Gastrocnemius medialis (tissue), 4 donors: ENCODE results near the gene ABCG4.

ENCODE experiments used
- POLR2A ChIP-seq, 2 donors: fragments of 450-650 bp; IDR thresholded peaks; one replicate each; pipeline ENCODE4 v1.6.1; 2017; ENCODE audit warnings: antibody characterized with exemption in 2 of 2, mild to moderate bottlenecking in 2 of 2, moderate library complexity in 2 of 2
- TF ChIP-seq, protein P1 (sequence below), 5 experiments: fragments of 450-650 bp in 3 of 5; fragments of 200-600 bp in 2 of 5; sonication (generic) in 2 of 5; IDR thresholded peaks in 4 of 5; conservative IDR thresholded peaks in 1 of 5; 1 replicate in 4 of 5; 2 replicates in 1 of 5; pipeline ENCODE4 v1.5.1; 2016 to 2019; ENCODE audit warnings: antibody characterized with exemption in 5 of 5, mild to moderate bottlenecking in 3 of 5, moderate library complexity in 3 of 5

DNA sequence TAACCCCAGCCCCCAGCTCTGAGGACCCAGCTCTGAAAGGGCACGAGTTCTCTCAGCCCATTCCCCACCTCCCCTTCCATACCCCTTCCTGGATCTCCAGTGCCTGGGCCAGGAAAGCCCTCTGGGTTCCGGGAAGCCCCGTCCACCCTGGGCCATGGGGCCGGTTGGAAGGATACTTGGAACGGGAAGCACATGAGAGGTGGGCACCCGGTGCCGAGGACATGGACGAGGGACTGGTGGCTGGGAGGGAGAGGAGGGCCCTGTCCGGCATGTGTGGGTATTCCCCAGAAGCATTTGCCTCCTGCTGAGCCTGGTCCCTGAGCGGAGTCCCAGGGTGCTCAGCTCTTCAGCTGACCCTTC is 32.6 kb upstream of the ABCG4 start:
- TF ChIP-seq, protein P1, sequence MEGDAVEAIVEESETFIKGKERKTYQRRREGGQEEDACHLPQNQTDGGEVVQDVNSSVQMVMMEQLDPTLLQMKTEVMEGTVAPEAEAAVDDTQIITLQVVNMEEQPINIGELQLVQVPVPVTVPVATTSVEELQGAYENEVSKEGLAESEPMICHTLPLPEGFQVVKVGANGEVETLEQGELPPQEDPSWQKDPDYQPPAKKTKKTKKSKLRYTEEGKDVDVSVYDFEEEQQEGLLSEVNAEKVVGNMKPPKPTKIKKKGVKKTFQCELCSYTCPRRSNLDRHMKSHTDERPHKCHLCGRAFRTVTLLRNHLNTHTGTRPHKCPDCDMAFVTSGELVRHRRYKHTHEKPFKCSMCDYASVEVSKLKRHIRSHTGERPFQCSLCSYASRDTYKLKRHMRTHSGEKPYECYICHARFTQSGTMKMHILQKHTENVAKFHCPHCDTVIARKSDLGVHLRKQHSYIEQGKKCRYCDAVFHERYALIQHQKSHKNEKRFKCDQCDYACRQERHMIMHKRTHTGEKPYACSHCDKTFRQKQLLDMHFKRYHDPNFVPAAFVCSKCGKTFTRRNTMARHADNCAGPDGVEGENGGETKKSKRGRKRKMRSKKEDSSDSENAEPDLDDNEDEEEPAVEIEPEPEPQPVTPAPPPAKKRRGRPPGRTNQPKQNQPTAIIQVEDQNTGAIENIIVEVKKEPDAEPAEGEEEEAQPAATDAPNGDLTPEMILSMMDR (IDR thresholded peaks at IDR 0.05 in 4 of 5, conservative IDR thresholded peaks at IDR 0.05 in 1 of 5), result no peak
- TF ChIP-seq POLR2A (IDR thresholded peaks at IDR 0.05), result no peak
